Psoas muscle (tissue), 8 donors: ENCODE results near the gene HOMER2. TPM values are rescaled to one million over a fixed set of nuclear protein-coding genes. Genes with fewer than 3 reads are reported as not detected.
A peak's percentile ranks its signal among the peaks of the same experiment; 100 is the strongest.
"Not testable (repeated sequence)": the region's sequence is repeated elsewhere in the genome, so short reads cannot be mapped to it uniquely, and the experiment has no call there.

ENCODE experiments used
- ATAC-seq, 4 donors: fragments of 200-7000 bp; cut with Tn5 transposase; one replicate each; pipeline ENCODE4 v1.9.1; 2020; ENCODE audit warnings: moderate library complexity in 3 of 4, mild to moderate bottlenecking in 2 of 4
- DNase-seq, 2 donors: peaks; one replicate each; pipeline ENCODE4 v3.0.0-alpha.2; 2020
- H3K27ac ChIP-seq: fragments of 200-600 bp; one replicate; pipeline ENCODE4 v1.8.0; 2022
- H3K27me3 ChIP-seq, 3 donors: fragments of 200-600 bp in 1 of 3; one replicate each; pipeline versions ENCODE4 v1.6.1 to v1.8.0; 2013 to 2022; ENCODE audit warnings: low read length in 2 of 3, mild to moderate bottlenecking in 2 of 3, moderate library complexity in 1 of 3; ENCODE audit not compliant: insufficient read depth in 3 of 3
- H3K36me3 ChIP-seq, 2 donors: fragments of 200-600 bp in 1 of 2; one replicate each; pipeline versions ENCODE4 v1.6.1 to v1.8.0; 2013 to 2022; ENCODE audit warnings: low read depth in 1 of 2, mild to moderate bottlenecking in 1 of 2, moderate library complexity in 1 of 2; ENCODE audit not compliant: insufficient read depth in 1 of 2
- H3K4me1 ChIP-seq: fragments of 200-600 bp; one replicate; pipeline ENCODE4 v1.8.0; 2022
- H3K4me3 ChIP-seq: fragments of 200-600 bp; one replicate; pipeline ENCODE4 v1.8.0; 2022; ENCODE audit warnings: mild to moderate bottlenecking
- H3K9me3 ChIP-seq: fragments of 200-600 bp; one replicate; pipeline ENCODE4 v1.8.0; 2022
- CTCF ChIP-seq: fragments of 200-600 bp; IDR thresholded peaks from one replicate; pipeline ENCODE4 v1.8.0; 2022; ENCODE audit warnings: antibody characterized with exemption
- WGBS, 3 donors: extraction: QIAGEN DNeasy Blood & Tissue Kit; methylation state at CpG; one replicate each; pipeline versions ENCODE4 v1.1.6 to v1.1.7; 2013; 5-methylcytosine and 5-hydroxymethylcytosine counted together
- intact Hi-C, 2 donors: fragments of 100-400 bp; cut with DNase I; formaldehyde crosslinking; loops; one replicate each; pipeline versions ENCODE4 v1.11.0 to v1.14.2; 2022
- polyA plus RNA-seq, 3 donors: library from polyadenylated mRNA; stranded (reverse); fragments of 200-250 nt; gene quantifications; one replicate each; pipeline ENCODE4 v1.2.3, GENCODE V29; 2013
- total RNA-seq, 4 donors: library from RNA; stranded (reverse); fragmentation: NEBNext Ultra II Directional in 2 of 4; extraction: Animal tissue kit (Norgen Biotek cat#: 25700) in 2 of 4; gene quantifications; one replicate each; pipeline versions ENCODE4 v1.2.1 to v1.2.4, GENCODE V29; 2021 to 2023
- donor health status: healthy with polysubstance abuse.
- donor health status: DM: no; HTN: no; CAD: no; lungs with moderate emphysema.
- donor health status: Bipolar disorder and iron deficiency.
- donor health status: healthy.
- donor health status: DM: yes; HTN: yes; CAD: no.
- donor health status: DM: no; HTN: no; CAD: no.
- donor health status: DM: no; HTN: no; CAD: no.
- donor health status: DM: yes; HTN: yes; CAD: no.

The HOMER2 gene
- total and polyA plus RNA-seq, 7 donors = 27.2 to 119 (median 53.9) TPM

DNA sequence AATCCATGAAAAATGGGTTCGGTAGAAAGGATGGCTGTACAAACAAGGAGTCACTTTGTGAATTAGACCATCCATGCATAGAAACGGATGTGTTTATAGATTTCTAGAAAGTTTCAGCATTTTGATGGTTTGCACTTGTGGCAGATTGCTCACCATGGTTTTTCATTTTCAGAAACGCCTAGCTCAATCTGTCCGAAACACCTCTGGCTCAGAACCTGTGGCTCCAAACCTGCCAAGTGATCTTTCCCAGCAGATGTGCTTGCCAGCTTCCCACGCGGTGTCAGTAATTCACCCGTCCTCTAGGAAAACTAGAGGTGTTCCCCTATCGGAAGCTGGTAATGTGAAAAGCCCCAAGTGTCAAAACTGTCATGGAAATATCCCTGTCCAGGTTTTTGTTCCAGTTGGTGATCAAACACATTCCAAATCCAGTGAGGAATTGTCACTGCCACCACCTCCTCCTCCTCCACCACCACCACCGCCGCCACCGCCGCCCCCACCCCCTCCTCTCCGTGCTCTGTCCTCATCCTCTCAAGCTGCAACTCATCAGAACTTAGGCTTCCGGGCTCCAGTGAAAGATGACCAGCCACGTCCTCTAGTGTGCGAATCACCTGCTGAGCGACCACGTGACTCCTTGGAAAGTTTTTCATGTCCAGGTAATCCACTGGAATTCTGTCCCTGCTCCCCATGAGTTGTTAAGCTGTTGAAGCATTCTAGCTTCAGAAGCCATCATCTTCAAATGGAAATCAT, 121.9 kb downstream of the HOMER2 start:
- Histone ChIP-seq H3K27me3 (no peaks in the 10 kb centered on the region), H3K27ac (no peak overlapping the region), H3K4me3 (no peak overlapping the region), H3K36me3 (peaks cover 16 to 99% of the 10 kb centered on the region in 2 donors), H3K9me3 (no peaks in the 10 kb centered on the region), H3K4me1 (peaks cover 5% of the 10 kb centered on the region)
- 60 to 77% (median 66%) methylated on average over 18 of the region's 18 CpGs for WGBS, 3 donors
- peak in 3 of 4 donors; percentile 22 to 53 (median 50) for ATAC-seq
- intact Hi-C loops = no loop called here
- DNase-seq = no peak
- TF ChIP-seq CTCF = no peak

DNA sequence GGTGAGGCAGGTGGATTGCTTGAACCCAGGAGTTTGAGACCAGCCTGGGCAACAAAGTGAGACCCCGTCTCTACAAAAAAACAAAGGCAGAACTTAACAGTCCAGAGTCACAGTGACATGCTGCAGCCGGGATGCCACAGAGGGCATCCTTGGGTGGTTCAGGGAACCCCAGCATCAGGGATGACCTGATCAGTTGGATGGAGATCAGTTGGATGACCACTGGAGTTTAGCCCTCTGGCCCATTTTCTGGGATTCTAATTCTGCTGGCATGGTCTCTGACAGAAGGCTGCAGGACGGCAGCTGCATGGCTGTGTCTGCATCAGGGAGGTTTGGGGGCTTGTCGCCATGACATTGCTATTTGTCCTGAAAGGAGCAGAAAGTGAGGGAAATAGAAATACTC, 123.3 kb downstream of the HOMER2 start:
- Histone ChIP-seq H3K27ac (no peak overlapping the region), H3K36me3 (peaks cover 11 to 99% of the 10 kb centered on the region in 2 donors), H3K4me1 (peaks cover 5% of the 10 kb centered on the region), H3K4me3 (no peak overlapping the region), H3K9me3 (no peaks in the 10 kb centered on the region), H3K27me3 (no peaks in the 10 kb centered on the region)
- no peak for ATAC-seq
- no peak for DNase-seq
- WGBS, 3 donors = 76 to 85% (median 77%) methylated on average over 4 of the region's 4 CpGs
- no peak for TF ChIP-seq CTCF
- intact Hi-C loops = no loop called here

DNA sequence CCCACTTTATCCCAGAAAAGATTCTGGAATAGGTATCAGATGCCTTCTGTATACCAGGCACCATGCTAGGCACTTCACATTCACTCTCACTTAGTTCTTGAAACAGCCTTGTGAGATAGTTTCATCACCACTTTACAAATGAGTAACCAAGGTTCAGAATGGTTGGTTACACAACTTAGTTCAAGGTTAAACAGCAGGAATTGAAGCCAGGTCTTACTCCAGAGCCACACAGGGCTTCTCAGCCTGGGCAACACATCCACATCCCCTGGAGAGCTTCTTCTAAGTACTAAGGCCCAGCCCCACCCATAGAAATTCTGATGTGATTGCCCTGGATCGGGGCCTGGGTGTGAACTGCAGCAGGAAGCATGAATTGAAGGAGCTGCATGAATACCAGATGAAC, 124.4 kb downstream of the HOMER2 start:
- DNase-seq (no peak), ATAC-seq (peak in 3 of 4 donors; percentile 44 to 62 (median 44))
- intact Hi-C loops = no loop called here
- Histone ChIP-seq H3K4me3 (no peak overlapping the region), H3K4me1 (peaks cover 5% of the 10 kb centered on the region), H3K27ac (no peak overlapping the region), H3K36me3 (peaks cover 9 to 99% of the 10 kb centered on the region in 2 donors), H3K9me3 (no peaks in the 10 kb centered on the region), H3K27me3 (no peaks in the 10 kb centered on the region)
- WGBS, 3 donors = 68 to 77% (median 71%) methylated on average over 1 of the region's 1 CpG
- TF ChIP-seq CTCF = no peak

DNA sequence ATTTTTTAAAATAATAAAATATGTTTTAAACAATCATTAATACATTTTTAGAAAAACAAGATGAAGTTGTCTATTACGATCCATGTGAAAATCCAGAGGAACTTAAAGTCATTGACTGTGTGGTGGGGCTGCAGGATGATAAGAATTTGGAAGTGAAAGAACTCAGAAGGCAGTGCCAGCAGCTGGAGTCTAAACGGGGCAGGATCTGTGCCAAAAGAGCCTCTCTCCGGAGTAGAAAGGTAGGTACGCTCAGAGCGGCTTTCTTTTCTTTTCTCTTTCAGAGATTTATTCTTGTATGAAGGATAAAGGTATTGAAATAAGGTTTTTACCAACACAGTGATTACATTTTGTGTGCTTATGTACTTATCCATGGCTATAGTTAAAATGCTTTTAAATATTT, 129.5 kb downstream of the HOMER2 start:
- no peak for DNase-seq
- ATAC-seq = no peak
- no peaks in the 10 kb centered on the region for H3K27me3 ChIP-seq
- no peak overlapping the region for H3K4me3 ChIP-seq
- peaks cover 4 to 100% of the 10 kb centered on the region in 2 donors for H3K36me3 ChIP-seq
- no peaks in the 10 kb centered on the region for H3K9me3 ChIP-seq
- WGBS, 3 donors = 65 to 75% (median 71%) methylated on average over 5 of the region's 5 CpGs
- H3K27ac ChIP-seq = no peak overlapping the region
- TF ChIP-seq CTCF = no peak
- intact Hi-C loops = no loop called here
- H3K4me1 ChIP-seq = no peaks in the 10 kb centered on the region

DNA sequence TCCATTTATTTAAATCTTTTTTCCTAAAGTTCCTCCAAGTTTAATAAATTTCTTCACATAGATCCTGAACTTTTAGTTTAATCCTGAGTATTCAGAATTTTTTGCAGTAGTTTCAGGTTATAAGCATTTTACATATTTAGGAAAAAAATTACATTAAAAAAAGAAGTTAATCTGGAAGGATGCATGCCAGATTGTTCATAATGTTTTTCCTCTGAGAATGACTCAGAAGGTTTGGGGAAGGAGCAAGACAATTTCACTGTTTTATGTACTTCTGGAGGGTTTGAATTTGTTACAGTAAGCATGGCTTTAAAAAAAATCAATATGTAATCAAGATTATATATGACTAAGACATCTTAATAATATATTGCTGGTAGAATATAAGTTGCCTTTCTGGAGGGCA, 130.7 kb downstream of the HOMER2 start:
- H3K4me3 ChIP-seq, H3K4me1 ChIP-seq, H3K27me3 ChIP-seq, intact Hi-C loops, H3K27ac ChIP-seq, H3K9me3 ChIP-seq, ATAC-seq, DNase-seq: not testable (repeated sequence)
- H3K36me3 ChIP-seq = peaks cover 11 to 100% of the 10 kb centered on the region in 2 donors

GRCh38 chr15:82821396-82821795, 131.1 kb downstream of the HOMER2 start:
- WGBS, 3 donors = 78 to 88% (median 80%) methylated on average over 3 of the region's 3 CpGs
- DNase-seq, ATAC-seq, H3K27ac ChIP-seq, H3K4me3 ChIP-seq, H3K4me1 ChIP-seq, H3K9me3 ChIP-seq, intact Hi-C loops, H3K27me3 ChIP-seq: not testable (repeated sequence)
- H3K36me3 ChIP-seq = peaks cover 11 to 100% of the 10 kb centered on the region in 2 donors
